Measurements from ENCODE around the gene KCNK1. TPM values are rescaled to one million over a fixed set of nuclear protein-coding genes. Genes with fewer than 3 reads are reported as not detected.

KCNK1 gene
- total and polyA plus RNA-seq, 3 donors from 2014 or later = 1.8 to 3.9 (median 2.0) TPM

DNA sequence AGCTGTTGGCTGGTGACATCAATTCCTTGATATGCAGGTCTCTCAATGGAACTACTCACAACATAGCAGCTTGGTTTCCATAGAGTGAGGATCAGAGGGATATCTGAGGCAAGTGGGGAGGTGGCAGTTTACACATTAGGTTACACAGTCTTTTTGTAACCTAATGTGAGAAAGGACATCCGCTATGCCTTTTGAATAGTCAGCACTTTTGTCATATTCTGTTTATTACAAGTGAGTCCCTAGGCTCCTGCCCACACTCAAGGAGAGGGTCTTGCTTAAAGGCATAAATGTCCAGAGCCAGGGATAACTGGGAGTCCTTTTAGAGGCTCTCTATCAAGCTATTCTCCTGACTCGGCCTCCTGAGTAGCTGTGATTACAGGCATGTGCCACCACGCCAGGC, 104.2 kb downstream of the KCNK1 start:
- Histone ChIP-seq H3K9me3 (no peaks in the 10 kb centered on the region), H3K4me3 (no peak overlapping the region), H3K4me1 (no peaks in the 10 kb centered on the region), H3K27ac (no peak overlapping the region), H3K36me3 (ENCODE audit: low read depth, missing control alignments) (no peaks in the 10 kb centered on the region), H3K27me3 (no peaks in the 10 kb centered on the region)
- TF ChIP-seq, protein P1, sequence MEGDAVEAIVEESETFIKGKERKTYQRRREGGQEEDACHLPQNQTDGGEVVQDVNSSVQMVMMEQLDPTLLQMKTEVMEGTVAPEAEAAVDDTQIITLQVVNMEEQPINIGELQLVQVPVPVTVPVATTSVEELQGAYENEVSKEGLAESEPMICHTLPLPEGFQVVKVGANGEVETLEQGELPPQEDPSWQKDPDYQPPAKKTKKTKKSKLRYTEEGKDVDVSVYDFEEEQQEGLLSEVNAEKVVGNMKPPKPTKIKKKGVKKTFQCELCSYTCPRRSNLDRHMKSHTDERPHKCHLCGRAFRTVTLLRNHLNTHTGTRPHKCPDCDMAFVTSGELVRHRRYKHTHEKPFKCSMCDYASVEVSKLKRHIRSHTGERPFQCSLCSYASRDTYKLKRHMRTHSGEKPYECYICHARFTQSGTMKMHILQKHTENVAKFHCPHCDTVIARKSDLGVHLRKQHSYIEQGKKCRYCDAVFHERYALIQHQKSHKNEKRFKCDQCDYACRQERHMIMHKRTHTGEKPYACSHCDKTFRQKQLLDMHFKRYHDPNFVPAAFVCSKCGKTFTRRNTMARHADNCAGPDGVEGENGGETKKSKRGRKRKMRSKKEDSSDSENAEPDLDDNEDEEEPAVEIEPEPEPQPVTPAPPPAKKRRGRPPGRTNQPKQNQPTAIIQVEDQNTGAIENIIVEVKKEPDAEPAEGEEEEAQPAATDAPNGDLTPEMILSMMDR (IDR thresholded peaks at IDR 0.05) = no peak
- TF ChIP-seq POLR2A (IDR thresholded peaks at IDR 0.05) = no peak
- DNase-seq = no peak
- WGBS, 2 donors = 96 to 97% methylated on average over 3 of the region's 3 CpGs
- intact Hi-C loops (cut with DNase I; ENCODE audit: low total_unique reads) = no loop called here

DNA sequence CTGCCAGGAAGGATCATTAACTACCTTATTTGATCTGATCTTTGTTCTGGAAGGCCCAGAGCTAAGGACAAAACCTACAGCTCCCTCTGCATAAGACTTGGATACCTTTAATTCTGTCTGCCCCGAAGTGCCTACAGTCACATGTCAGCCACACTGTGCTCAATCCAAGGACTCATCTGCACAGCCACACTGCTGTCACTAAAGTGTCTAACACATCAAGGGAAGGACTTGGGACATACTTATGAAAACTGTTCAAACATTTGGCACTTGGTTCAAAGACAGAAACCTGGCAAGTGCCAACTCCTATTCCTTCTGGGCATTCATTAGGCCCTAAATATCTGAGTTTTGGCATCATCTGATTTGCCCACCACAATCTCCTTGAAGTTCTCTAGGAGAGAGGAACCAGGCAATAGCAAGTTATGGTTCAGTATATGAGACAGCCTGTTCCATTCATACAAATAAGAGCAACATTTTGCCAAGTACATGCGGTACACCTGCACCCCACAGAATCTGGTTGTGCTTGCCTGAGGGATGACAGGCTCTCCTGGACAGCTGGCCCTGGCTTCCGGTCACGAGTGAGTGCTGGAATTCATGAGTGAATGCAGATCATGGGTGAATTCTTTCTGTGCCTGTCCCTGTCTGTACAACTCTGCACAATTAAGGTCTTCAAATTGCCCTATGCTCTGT, 105.9 kb downstream of the KCNK1 start:
- no peak for DNase-seq
- intact Hi-C loops (cut with DNase I; ENCODE audit: low total_unique reads) = no loop called here

DNA sequence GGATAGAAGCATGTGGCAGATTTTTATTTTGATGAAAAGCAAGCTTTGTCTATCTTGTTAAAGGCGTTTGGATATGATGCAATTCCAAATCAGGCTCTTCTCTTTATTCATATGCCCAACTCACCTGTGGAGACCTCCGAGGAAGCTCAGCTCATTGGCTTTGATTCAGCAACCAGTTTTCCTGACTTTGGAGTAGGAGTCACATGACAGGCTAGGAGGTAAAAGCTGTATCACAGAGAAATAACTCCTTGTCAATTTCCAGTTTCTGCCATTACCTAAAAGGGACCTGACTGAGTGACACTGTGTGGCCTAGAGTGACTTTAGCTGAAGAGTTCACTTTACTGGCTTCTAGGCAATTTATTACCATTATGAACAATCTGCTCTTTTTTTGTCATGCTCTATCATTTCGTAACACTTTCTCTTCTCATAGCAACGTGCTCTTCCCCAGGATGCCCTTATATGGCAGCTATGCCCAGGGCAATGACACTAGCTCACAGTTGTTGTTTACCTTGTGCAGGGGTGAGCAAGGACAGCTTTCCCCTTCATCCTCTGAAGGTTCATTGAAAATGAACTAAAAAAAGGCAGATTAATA, 107.2 kb downstream of the KCNK1 start:
- Histone ChIP-seq H3K27me3 (no peaks in the 10 kb centered on the region), H3K36me3 (ENCODE audit: low read depth, missing control alignments) (no peaks in the 10 kb centered on the region), H3K4me1 (no peaks in the 10 kb centered on the region), H3K9me3 (no peaks in the 10 kb centered on the region), H3K27ac (no peak overlapping the region), H3K4me3 (no peak overlapping the region)
- no peak for TF ChIP-seq POLR2A (IDR thresholded peaks at IDR 0.05)
- TF ChIP-seq, protein P1 (IDR thresholded peaks at IDR 0.05) = no peak
- 72 to 77% methylated on average over 4 of the region's 4 CpGs for WGBS, 2 donors
- intact Hi-C loops (cut with DNase I; ENCODE audit: low total_unique reads) = no loop called here
- no peak for DNase-seq

More for the DNA sequence above, 105.9 kb downstream of the KCNK1 start:
- 75% methylated on average over 4 of the region's 4 CpGs for WGBS, 2 donors
- no peak overlapping the region for H3K27ac ChIP-seq
- no peaks in the 10 kb centered on the region for H3K4me1 ChIP-seq
- TF ChIP-seq, protein P1 (IDR thresholded peaks at IDR 0.05) = no peak
- no peak for TF ChIP-seq POLR2A (IDR thresholded peaks at IDR 0.05)
- no peaks in the 10 kb centered on the region for H3K9me3 ChIP-seq
- H3K36me3 ChIP-seq (ENCODE audit: low read depth, missing control alignments) = no peaks in the 10 kb centered on the region
- no peak overlapping the region for H3K4me3 ChIP-seq
- no peaks in the 10 kb centered on the region for H3K27me3 ChIP-seq

Small RNA genes lying within 50 kb of the gene (microRNA-seq; reads per million reads assigned to microRNA genes)
- 0 reads per million in 2 donors for gene MIR4427 (ENCODE audit: borderline number of aligned reads in 2 of 2, borderline replicate concordance in 1 of 2)

Small RNA genes lying within 50 kb of the gene (small RNA-seq; reads per million reads assigned to genes)
- gene MIR4427 = 0 reads per million in 2 donors

Data from testis (tissue), 3 donors.